GM18951 (cell line): Measurements from ENCODE around the gene PRPF40A.
"Not testable (repeated sequence)": the region's sequence is repeated elsewhere in the genome, so short reads cannot be mapped to it uniquely, and the experiment has no call there.

Source experiments
- POLR2A ChIP-seq: IDR thresholded peaks from 4 replicates; pipeline ENCODE4 v1.6.1; 2011; ENCODE audit warnings: mild to moderate bottlenecking; ENCODE audit not compliant: insufficient read length, insufficient read depth; ENCODE audit errors: extremely low read depth
- in situ Hi-C: fragments of 300-500 bp; cut with MboI; formaldehyde crosslinking; loops from one replicate; pipeline ENCODE4 v1.12.0; 2022; ENCODE audit warnings: low sequenced_read_pairs, mixed read lengths, inconsistent platforms; ENCODE audit not compliant: unreplicated experiment

The PRPF40A gene

GRCh38 chr2:152730591-152731333 lies 13.5 kb upstream of the PRPF40A start:
- in situ Hi-C loops = no loop called here
- TF ChIP-seq POLR2A = no peak

GRCh38 chr2:152729844-152730243 lies 12.6 kb upstream of the PRPF40A start:
- in situ Hi-C loops = no loop called here
- no peak for TF ChIP-seq POLR2A

GRCh38 chr2:152723918-152724317 lies 6.7 kb upstream of the PRPF40A start:
- in situ Hi-C loops = no loop called here
- TF ChIP-seq POLR2A = no peak

GRCh38 chr2:152722639-152723038 lies 5.4 kb upstream of the PRPF40A start:
- in situ Hi-C loops = not testable (repeated sequence)

- TF ChIP-seq POLR2A = no peak
- in situ Hi-C loops = no loop called here
Measured at GRCh38 chr2:152720794-152721193, 3.5 kb upstream of the PRPF40A start.

GRCh38 chr2:152718909-152719645 lies 1.8 kb upstream of the PRPF40A start:
- in situ Hi-C loops = no loop called here

GRCh38 chr2:152718076-152718908 lies 1.0 kb upstream of the PRPF40A start, which contains the start of gene ARL6IP6:
ARL6IP6 (plus strand) TSS chr2:152718620; CDS start chr2:152718625, 5 bp downstream.
- in situ Hi-C loops = no loop called here
- TF ChIP-seq POLR2A = peak; percentile 91

More at GRCh38 chr2:152718909-152719645, 1.8 kb upstream of the PRPF40A start:
- TF ChIP-seq POLR2A = no peak

- in situ Hi-C loops = no loop called here
- TF ChIP-seq POLR2A = no peak
Measured at GRCh38 chr2:152716805-152717227, 445 bp downstream of the PRPF40A start.

- TF ChIP-seq POLR2A = no peak
- in situ Hi-C loops = no loop called here
Measured at GRCh38 chr2:152715854-152716428, 1.3 kb downstream of the PRPF40A start.

GRCh38 chr2:152715112-152715511 lies 2.1 kb downstream of the PRPF40A start:
- in situ Hi-C loops = no loop called here
- TF ChIP-seq POLR2A = no peak

- no peak for TF ChIP-seq POLR2A
- in situ Hi-C loops = no loop called here
Measured at GRCh38 chr2:152710713-152711112, 6.5 kb downstream of the PRPF40A start.

GRCh38 chr2:152708742-152709141 lies 8.5 kb downstream of the PRPF40A start:
- TF ChIP-seq POLR2A = no peak
- in situ Hi-C loops = no loop called here
